CD14-positive monocyte (primary cell): ENCODE results near the gene MRPL45. TPM values are rescaled to one million over a fixed set of nuclear protein-coding genes. Genes with fewer than 3 reads are reported as not detected.

Experiments
- DNase-seq, 3 donors: peaks; one replicate each; pipeline ENCODE4 v3.0.0-alpha.2; 2011 to 2022
- H2AFZ ChIP-seq: 2 replicates; pipeline ENCODE4 v1.6.0; 2012; ENCODE audit warnings: mild to moderate bottlenecking, low read depth, low read length, inconsistent platforms; ENCODE audit not compliant: insufficient read depth, poor library complexity, severe bottlenecking
- H3K27ac ChIP-seq, 2 donors: 1 replicate in 1 of 2; 2 replicates in 1 of 2; pipeline ENCODE4 v1.5.1; 2012 to 2013; ENCODE audit warnings: low read length in 2 of 2, control low read depth in 1 of 2, inconsistent platforms in 1 of 2, low read depth in 1 of 2, mild to moderate bottlenecking in 1 of 2
- H3K27me3 ChIP-seq, 2 donors: one replicate each; pipeline versions ENCODE4 v1.6.0 to v1.6.1; 2011 to 2013; ENCODE audit warnings: low read length in 2 of 2; ENCODE audit not compliant: control insufficient read depth in 2 of 2, insufficient read depth in 2 of 2
- H3K36me3 ChIP-seq, 2 donors: replicated peaks in 1 of 2; 1 replicate in 1 of 2; 2 replicates in 1 of 2; pipeline versions ENCODE4 v1.5.1 to v1.6.1; 2012 to 2013; ENCODE audit warnings: low read length in 2 of 2, control low read depth in 1 of 2, inconsistent platforms in 1 of 2, mild to moderate bottlenecking in 1 of 2; ENCODE audit not compliant: insufficient read depth in 2 of 2, control insufficient read depth in 1 of 2
- H3K4me1 ChIP-seq, 2 donors: 1 replicate in 1 of 2; 2 replicates in 1 of 2; pipeline versions ENCODE4 v1.5.1 to v1.6.1; 2012 to 2013; ENCODE audit warnings: low read length in 2 of 2, control low read depth in 1 of 2, inconsistent platforms in 1 of 2, mild to moderate bottlenecking in 1 of 2, moderate library complexity in 1 of 2; ENCODE audit not compliant: insufficient read depth in 2 of 2, control insufficient read depth in 1 of 2
- H3K4me2 ChIP-seq: replicated peaks from 2 replicates; pipeline ENCODE3; 2012; ENCODE audit warnings: low read length, moderate library complexity, mild to moderate bottlenecking; ENCODE audit not compliant: poor library complexity, severe bottlenecking; ENCODE audit errors: extremely low read depth
- H3K4me3 ChIP-seq, 3 experiments: fragments of 200-600 bp in 1 of 3; sonication (generic) in 1 of 3; replicated peaks in 1 of 3; 1 replicate in 2 of 3; 2 replicates in 1 of 3; pipeline ENCODE4 v1.5.1; 2011 to 2013; ENCODE audit warnings: low read length in 3 of 3, mild to moderate bottlenecking in 3 of 3, control low read depth in 2 of 3, low read depth in 2 of 3, inconsistent platforms in 1 of 3, moderate library complexity in 1 of 3
- H3K79me2 ChIP-seq: 2 replicates; pipeline ENCODE4 v1.6.0; 2012; ENCODE audit warnings: mild to moderate bottlenecking, control low read depth, inconsistent platforms, low read length, moderate library complexity; ENCODE audit not compliant: insufficient read depth
- H3K9ac ChIP-seq: 2 replicates; pipeline ENCODE4 v1.6.0; 2017; ENCODE audit warnings: low read length, mild to moderate bottlenecking; ENCODE audit not compliant: insufficient read depth, poor library complexity, severe bottlenecking
- H3K9me3 ChIP-seq, 2 donors: replicated peaks in 1 of 2; 1 replicate in 1 of 2; 2 replicates in 1 of 2; pipeline versions ENCODE4 v1.5.1 to v1.6.1; 2012 to 2013; ENCODE audit warnings: low read length in 2 of 2, control low read depth in 1 of 2; ENCODE audit not compliant: control insufficient read depth in 1 of 2, insufficient read depth in 1 of 2
- H4K20me1 ChIP-seq: 2 replicates; pipeline ENCODE4 v1.6.0; 2012; ENCODE audit warnings: mild to moderate bottlenecking, low read length, control low read depth, moderate library complexity; ENCODE audit not compliant: insufficient read depth
- H3K27ac Mint-ChIP-seq, 7 donors: one replicate each; pipeline ENCODE4 v1.8.0; 2020; ENCODE audit warnings: mild to moderate bottlenecking in 7 of 7, mixed read lengths in 7 of 7, moderate library complexity in 6 of 7, inconsistent platforms in 2 of 7
- H3K27me3 Mint-ChIP-seq, 3 donors: one replicate each; pipeline ENCODE4 v1.8.0; 2021 to 2022; ENCODE audit warnings: low read depth in 3 of 3, mild to moderate bottlenecking in 3 of 3, mixed read lengths in 3 of 3, moderate library complexity in 3 of 3, inconsistent platforms in 1 of 3
- H3K36me3 Mint-ChIP-seq, 2 donors: one replicate each; pipeline ENCODE4 v1.8.0; 2020; ENCODE audit warnings: mixed read lengths in 2 of 2, inconsistent platforms in 1 of 2, mild to moderate bottlenecking in 1 of 2
- H3K4me1 Mint-ChIP-seq: one replicate; pipeline ENCODE4 v1.8.0; 2020; ENCODE audit warnings: mild to moderate bottlenecking, mixed read lengths
- H3K4me3 Mint-ChIP-seq, 2 donors: one replicate each; pipeline ENCODE4 v1.8.0; 2020; ENCODE audit warnings: mild to moderate bottlenecking in 2 of 2, mixed read lengths in 2 of 2, moderate library complexity in 1 of 2
- H3K9me3 Mint-ChIP-seq, 7 donors: one replicate each; pipeline ENCODE4 v1.8.0; 2020 to 2022; ENCODE audit warnings: mixed read lengths in 7 of 7, mild to moderate bottlenecking in 6 of 7, moderate library complexity in 6 of 7, inconsistent platforms in 2 of 7
- CTCF ChIP-seq: fragments of 200-600 bp; IDR thresholded peaks from one replicate; pipeline ENCODE4 v1.8.0; 2022; ENCODE audit warnings: antibody characterized with exemption, mild to moderate bottlenecking
- WGBS: methylation state at CpG from one replicate; pipeline ENCODE4 v1.1.5; 2013; ENCODE audit warnings: missing lambda C conversion rate; ENCODE audit not compliant: insufficient coverage; 5-methylcytosine and 5-hydroxymethylcytosine counted together
- intact Hi-C, 2 donors: fragments of 100-400 bp; cut with micrococcal nuclease; formaldehyde crosslinking; loops; one replicate each; pipeline versions ENCODE4 v1.15.0 to v1.15.1; 2023
- polyA plus RNA-seq, 3 donors: library from polyadenylated mRNA; depleted of rRNA in 1 of 3; unstranded in 2 of 3; stranded (reverse) in 1 of 3; fragments of 300-500 nt in 2 of 3; fragments of >200 nt in 1 of 3; fragmentation: Illumina TruSeq in 2 of 3; gene quantifications; 1 replicate in 2 of 3; 2 replicates in 1 of 3; pipeline ENCODE4 v1.2.3, GENCODE V29; 2012 to 2021

MRPL45 gene
- polyA plus RNA-seq, 3 donors, result 18.3 to 20.8 (median 19.8) TPM

- 100% methylated on average over 2 of the region's 2 CpGs for WGBS
- Histone ChIP-seq H3K4me1 (peaks cover 12 to 21% of the 10 kb centered on the region in 2 donors), H3K27me3 (no peaks in the 10 kb centered on the region), H4K20me1 (peaks cover 52% of the 10 kb centered on the region), H2AFZ (no peak overlapping the region), H3K4me3 (no peak overlapping the region), H3K9ac (no peak overlapping the region), H3K4me2 (no peak overlapping the region), H3K36me3 (peaks cover 4 to 18% of the 10 kb centered on the region in 2 donors), H3K27ac (no peak overlapping the region), H3K9me3 (no peaks in the 10 kb centered on the region), H3K79me2 (peaks cover 39% of the 10 kb centered on the region)
- Mint-ChIP-seq H3K36me3 (peaks cover 12 to 15% of the 10 kb centered on the region in 2 donors), H3K4me3 (no peak overlapping the region), H3K27me3 (peaks cover 0 to 3% (median 0%) of the 10 kb centered on the region in 3 donors), H3K4me1 (peaks cover 31% of the 10 kb centered on the region), H3K27ac (peak overlapping the region in 1 of 7 donors; percentile 43), H3K9me3 (no peaks in the 10 kb centered on the region)
- TF ChIP-seq CTCF, result no peak
- intact Hi-C loops, result no loop called here
- DNase-seq, result no peak
Measured at GRCh38 chr17:38357486-38358123, 60.6 kb downstream of the MRPL45 start.

GRCh38 chr17:38358586-38359513 is 61.9 kb downstream of the MRPL45 start:
- Mint-ChIP-seq H3K9me3 (no peaks in the 10 kb centered on the region), H3K4me1 (peaks cover 20% of the 10 kb centered on the region), H3K27ac (peak overlapping the region in 1 of 7 donors; percentile 33), H3K4me3 (no peak overlapping the region), H3K36me3 (peaks cover 20% of the 10 kb centered on the region in 2 donors), H3K27me3 (peaks cover 0 to 3% (median 0%) of the 10 kb centered on the region in 3 donors)
- Histone ChIP-seq H3K4me3 (no peak overlapping the region), H3K9ac (no peak overlapping the region), H3K36me3 (peaks cover 6 to 30% of the 10 kb centered on the region in 2 donors), H3K79me2 (peaks cover 27% of the 10 kb centered on the region), H2AFZ (no peak overlapping the region), H3K4me2 (no peak overlapping the region), H3K27ac (no peak overlapping the region), H3K9me3 (no peaks in the 10 kb centered on the region), H4K20me1 (peaks cover 45% of the 10 kb centered on the region), H3K27me3 (no peaks in the 10 kb centered on the region), H3K4me1 (peaks cover 3 to 8% of the 10 kb centered on the region in 2 donors)
- TF ChIP-seq CTCF, result no peak
- WGBS, result 84% methylated on average over 5 of the region's 9 CpGs
- no peak for DNase-seq
- intact Hi-C loops, result no loop called here
